Right hindlimb (tissue), 1 donor: Measurements from ENCODE around the gene MIXL1.
"Not testable (repeated sequence)": the region's sequence is repeated elsewhere in the genome, so short reads cannot be mapped to it uniquely, and the experiment has no call there.

ENCODE experiments used
- DNase-seq: peaks from one replicate; pipeline ENCODE4 v3.0.0-alpha.2; 2018

Gene MIXL1

GRCh38 chr1:226216056-226216455, 7.4 kb upstream of the MIXL1 start:
- no peak for DNase-seq

GRCh38 chr1:226217273-226217672, 6.2 kb upstream of the MIXL1 start:
- DNase-seq: no peak

- no peak for DNase-seq
These were observed 2.8 kb upstream of the MIXL1 start for GRCh38 chr1:226220473-226221189.

- no peak for DNase-seq
These were observed 778 bp upstream of the MIXL1 start for GRCh38 chr1:226222686-226223085.

GRCh38 chr1:226223786-226224244, 351 bp downstream of the MIXL1 start:
- peak; percentile 37 for DNase-seq

- DNase-seq: no peak
These were observed 3.1 kb downstream of the MIXL1 start for GRCh38 chr1:226226601-226227000.

- DNase-seq: no peak
These were observed 9.8 kb downstream of the MIXL1 start for GRCh38 chr1:226233293-226233692.

GRCh38 chr1:226233806-226234205, 10.3 kb downstream of the MIXL1 start:
- no peak for DNase-seq

GRCh38 chr1:226236826-226237225, 13.4 kb downstream of the MIXL1 start:
- DNase-seq: no peak

- no peak for DNase-seq
These were observed 16.0 kb downstream of the MIXL1 start for GRCh38 chr1:226239421-226239820.

- DNase-seq: no peak
These were observed 24.6 kb downstream of the MIXL1 start for GRCh38 chr1:226248091-226248490.

- DNase-seq: no peak
These were observed 25.3 kb downstream of the MIXL1 start for GRCh38 chr1:226248796-226249195.

- DNase-seq: no peak
These were observed 27.0 kb downstream of the MIXL1 start for GRCh38 chr1:226250511-226250910.

GRCh38 chr1:226252841-226253240, 29.4 kb downstream of the MIXL1 start:
- DNase-seq: not testable (repeated sequence)

- no peak for DNase-seq
These were observed 30.5 kb downstream of the MIXL1 start for GRCh38 chr1:226253933-226254332.

GRCh38 chr1:226255380-226255779, 31.9 kb downstream of the MIXL1 start:
- no peak for DNase-seq

GRCh38 chr1:226261818-226262217, 38.4 kb downstream of the MIXL1 start:
- no peak for DNase-seq

GRCh38 chr1:226268421-226269124, 45.1 kb downstream of the MIXL1 start:
- no peak for DNase-seq

GRCh38 chr1:226272233-226272902, 48.9 kb downstream of the MIXL1 start:
- not testable (repeated sequence) for DNase-seq

- no peak for DNase-seq
These were observed 50.7 kb downstream of the MIXL1 start for GRCh38 chr1:226274138-226274537.

GRCh38 chr1:226276077-226276682, 52.7 kb downstream of the MIXL1 start:
- no peak for DNase-seq
